Panc1 (cell line): ENCODE results near the gene TGM3. TPM values are rescaled to one million over a fixed set of nuclear protein-coding genes. Genes with fewer than 3 reads are reported as not detected.

Experiments used
- ATAC-seq: fragments of 200-7000 bp; cut with Tn5 transposase; 2 replicates; pipeline ENCODE4 v1.9.1; 2020; ENCODE audit warnings: mild to moderate bottlenecking, moderate library complexity
- BruUV-seq: library from RNA; stranded (reverse); fragments of 400-500 nt; replicated peaks from 2 replicates; lab custom pipeline; 2021; lab: Mats Ljungman, UMichigan
- CTCF ChIA-PET: fragments of 300-600 bp; sonication (Branson Sonifier 250); formaldehyde crosslinking; loops from one replicate; lab custom pipeline; 2022; ENCODE audit warnings: antibody characterized with exemption; lab: Charles Lee
- POLR2A ChIA-PET: fragments of 300-600 bp; sonication (Branson Sonifier 250); formaldehyde crosslinking; loops from one replicate; lab custom pipeline; 2022; ENCODE audit warnings: antibody characterized with exemption; lab: Charles Lee
- DNase-seq: peaks from one replicate; pipeline ENCODE4 v3.0.0-alpha.2; 2010; ENCODE audit warnings: low read depth, low spot score
- H3K27ac ChIP-seq: 2 replicates; pipeline ENCODE4 v1.5.1; 2011; ENCODE audit warnings: mild to moderate bottlenecking, low read length, inconsistent platforms
- H3K27me3 ChIP-seq: fragments of 200-500 bp; sonication (Bioruptor generic); 2 replicates; pipeline ENCODE4 v1.6.0; 2014; ENCODE audit warnings: low read length, inconsistent platforms; ENCODE audit not compliant: control insufficient read depth, insufficient read depth
- H3K36me3 ChIP-seq: fragments of 200-500 bp; sonication (Bioruptor generic); 2 replicates; pipeline ENCODE4 v1.5.1; 2014; ENCODE audit warnings: inconsistent platforms, mild to moderate bottlenecking, low read length, moderate library complexity; ENCODE audit not compliant: control insufficient read depth, insufficient read depth
- H3K4me1 ChIP-seq: 2 replicates; pipeline ENCODE4 v1.5.1; 2011; ENCODE audit warnings: inconsistent platforms, mild to moderate bottlenecking, low read length, moderate library complexity; ENCODE audit not compliant: control insufficient read depth, insufficient read depth
- H3K4me3 ChIP-seq, 2 experiments: 2 replicates each; pipeline ENCODE4 v1.5.1; 2011 to 2012; ENCODE audit warnings: low read depth in 2 of 2, low read length in 2 of 2, mild to moderate bottlenecking in 2 of 2, inconsistent platforms in 1 of 2, moderate library complexity in 1 of 2
- H3K9me3 ChIP-seq: fragments of 200-500 bp; sonication (Bioruptor generic); 2 replicates; pipeline ENCODE4 v1.5.1; 2014; ENCODE audit warnings: low read depth, mild to moderate bottlenecking, inconsistent platforms, low read length, moderate library complexity; ENCODE audit not compliant: control insufficient read depth, insufficient read depth
- POLR2AphosphoS5 ChIP-seq: IDR thresholded peaks from 2 replicates; pipeline ENCODE4 v1.6.1; 2012; ENCODE audit warnings: mild to moderate bottlenecking, low read depth, low read length, moderate library complexity
- SIN3A ChIP-seq: IDR thresholded peaks from 2 replicates; pipeline ENCODE4 v1.6.1; 2012; ENCODE audit warnings: low read depth, mild to moderate bottlenecking, low read length, moderate library complexity, borderline replicate concordance; ENCODE audit not compliant: insufficient read depth
- TCF7L2 ChIP-seq: IDR thresholded peaks from 2 replicates; pipeline ENCODE4 v1.6.1; 2011; ENCODE audit warnings: mild to moderate bottlenecking, low read depth, low read length, inconsistent platforms
- in situ Hi-C: cut with HindIII; loops from 2 replicates; pipeline ENCODE4 v1.10.0; 2016; ENCODE audit warnings: low sequenced_read_pairs, low pct_unique_long_range_greater_than_20kb
- intact Hi-C: fragments of 100-400 bp; cut with micrococcal nuclease; formaldehyde crosslinking; loops from one replicate; pipeline ENCODE4 v1.10.0; 2022; ENCODE audit not compliant: unreplicated experiment
- total RNA-seq: library from RNA; stranded (reverse); gene quantifications from one replicate; pipeline ENCODE4 v1.2.1, GENCODE V29; 2021; ENCODE audit not compliant: unreplicated experiment
- TF ChIP-seq, protein P1 (sequence below): fragments of 450-650 bp; IDR thresholded peaks from 2 replicates; pipeline ENCODE4 v1.5.1; 2017; ENCODE audit warnings: mild to moderate bottlenecking
- TF ChIP-seq, protein P2 (sequence below), 2 experiments: IDR thresholded peaks; 2 replicates each; pipeline ENCODE4 v1.6.1; 2011 to 2012; ENCODE audit warnings: low read depth in 2 of 2, control low read depth in 1 of 2, low read length in 1 of 2, mild to moderate bottlenecking in 1 of 2, moderate library complexity in 1 of 2; ENCODE audit not compliant: insufficient read depth in 1 of 2

The TGM3 gene
- total RNA-seq, 1 experiment from 2014 or later = not detected

DNA sequence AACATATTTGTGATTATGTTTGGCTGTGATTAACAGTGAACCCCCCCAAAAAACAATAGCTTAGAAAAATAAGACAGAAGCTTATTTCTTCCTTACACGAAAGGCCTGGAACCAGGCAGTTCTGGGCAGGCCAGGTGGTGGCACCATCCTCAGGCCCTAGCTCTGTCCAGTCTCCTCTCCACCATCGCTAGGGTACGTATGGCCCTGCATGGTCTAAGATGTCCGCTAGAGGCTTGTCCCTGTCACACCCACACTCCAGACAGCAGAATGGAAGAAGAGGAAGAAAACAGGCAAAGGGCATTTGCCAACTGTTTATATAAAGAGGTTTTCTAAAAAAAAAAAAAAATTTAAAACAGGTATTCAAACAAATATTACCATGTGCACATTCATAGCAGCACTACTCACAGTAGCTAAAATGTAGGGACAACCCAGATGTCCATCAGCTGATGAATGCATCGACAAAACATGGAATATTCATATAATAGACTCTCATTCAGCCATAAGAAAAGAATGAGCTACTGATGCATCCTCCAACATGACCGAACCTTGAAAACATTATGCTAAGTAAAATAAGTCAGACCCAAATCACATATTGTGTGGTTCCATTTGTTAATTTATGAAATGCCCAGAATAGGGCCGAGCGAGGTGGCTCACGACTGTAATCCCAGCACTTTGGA, 6.7 kb downstream of the TGM3 start:
- Histone ChIP-seq H3K4me3 (no peak overlapping the region), H3K27me3 (peaks cover 7% of the 10 kb centered on the region; the same call in 1 of the 2 replicates), H3K36me3 (no peaks in the 10 kb centered on the region), H3K27ac (no peak overlapping the region), H3K9me3 (no peaks in the 10 kb centered on the region), H3K4me1 (no peaks in the 10 kb centered on the region)
- TF ChIP-seq, protein P1, sequence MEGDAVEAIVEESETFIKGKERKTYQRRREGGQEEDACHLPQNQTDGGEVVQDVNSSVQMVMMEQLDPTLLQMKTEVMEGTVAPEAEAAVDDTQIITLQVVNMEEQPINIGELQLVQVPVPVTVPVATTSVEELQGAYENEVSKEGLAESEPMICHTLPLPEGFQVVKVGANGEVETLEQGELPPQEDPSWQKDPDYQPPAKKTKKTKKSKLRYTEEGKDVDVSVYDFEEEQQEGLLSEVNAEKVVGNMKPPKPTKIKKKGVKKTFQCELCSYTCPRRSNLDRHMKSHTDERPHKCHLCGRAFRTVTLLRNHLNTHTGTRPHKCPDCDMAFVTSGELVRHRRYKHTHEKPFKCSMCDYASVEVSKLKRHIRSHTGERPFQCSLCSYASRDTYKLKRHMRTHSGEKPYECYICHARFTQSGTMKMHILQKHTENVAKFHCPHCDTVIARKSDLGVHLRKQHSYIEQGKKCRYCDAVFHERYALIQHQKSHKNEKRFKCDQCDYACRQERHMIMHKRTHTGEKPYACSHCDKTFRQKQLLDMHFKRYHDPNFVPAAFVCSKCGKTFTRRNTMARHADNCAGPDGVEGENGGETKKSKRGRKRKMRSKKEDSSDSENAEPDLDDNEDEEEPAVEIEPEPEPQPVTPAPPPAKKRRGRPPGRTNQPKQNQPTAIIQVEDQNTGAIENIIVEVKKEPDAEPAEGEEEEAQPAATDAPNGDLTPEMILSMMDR = no peak
- TF ChIP-seq, protein P2, sequence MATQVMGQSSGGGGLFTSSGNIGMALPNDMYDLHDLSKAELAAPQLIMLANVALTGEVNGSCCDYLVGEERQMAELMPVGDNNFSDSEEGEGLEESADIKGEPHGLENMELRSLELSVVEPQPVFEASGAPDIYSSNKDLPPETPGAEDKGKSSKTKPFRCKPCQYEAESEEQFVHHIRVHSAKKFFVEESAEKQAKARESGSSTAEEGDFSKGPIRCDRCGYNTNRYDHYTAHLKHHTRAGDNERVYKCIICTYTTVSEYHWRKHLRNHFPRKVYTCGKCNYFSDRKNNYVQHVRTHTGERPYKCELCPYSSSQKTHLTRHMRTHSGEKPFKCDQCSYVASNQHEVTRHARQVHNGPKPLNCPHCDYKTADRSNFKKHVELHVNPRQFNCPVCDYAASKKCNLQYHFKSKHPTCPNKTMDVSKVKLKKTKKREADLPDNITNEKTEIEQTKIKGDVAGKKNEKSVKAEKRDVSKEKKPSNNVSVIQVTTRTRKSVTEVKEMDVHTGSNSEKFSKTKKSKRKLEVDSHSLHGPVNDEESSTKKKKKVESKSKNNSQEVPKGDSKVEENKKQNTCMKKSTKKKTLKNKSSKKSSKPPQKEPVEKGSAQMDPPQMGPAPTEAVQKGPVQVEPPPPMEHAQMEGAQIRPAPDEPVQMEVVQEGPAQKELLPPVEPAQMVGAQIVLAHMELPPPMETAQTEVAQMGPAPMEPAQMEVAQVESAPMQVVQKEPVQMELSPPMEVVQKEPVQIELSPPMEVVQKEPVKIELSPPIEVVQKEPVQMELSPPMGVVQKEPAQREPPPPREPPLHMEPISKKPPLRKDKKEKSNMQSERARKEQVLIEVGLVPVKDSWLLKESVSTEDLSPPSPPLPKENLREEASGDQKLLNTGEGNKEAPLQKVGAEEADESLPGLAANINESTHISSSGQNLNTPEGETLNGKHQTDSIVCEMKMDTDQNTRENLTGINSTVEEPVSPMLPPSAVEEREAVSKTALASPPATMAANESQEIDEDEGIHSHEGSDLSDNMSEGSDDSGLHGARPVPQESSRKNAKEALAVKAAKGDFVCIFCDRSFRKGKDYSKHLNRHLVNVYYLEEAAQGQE (IDR thresholded peaks at IDR 0.05; ENCODE audit: insufficient read depth in 1 of 2, low read depth in 2 of 2, low read length in 1 of 2) = no peak
- TF ChIP-seq POLR2AphosphoS5 (no peak), TCF7L2 (no peak), SIN3A (no peak)
- no TSS peak for BruUV-seq
- no peak for ATAC-seq
- in situ Hi-C loops = no loop called here
- ChIA-PET POLR2A (no interaction called here), CTCF (interaction anchor here (0.5 to 0.6 kb wide), 2 partner anchors 90 to 371 kb away, joined by 4 read pairs; no protein-coding TSS in a partner anchor)
- DNase-seq = no peak
- intact Hi-C loops = no loop called here

DNA sequence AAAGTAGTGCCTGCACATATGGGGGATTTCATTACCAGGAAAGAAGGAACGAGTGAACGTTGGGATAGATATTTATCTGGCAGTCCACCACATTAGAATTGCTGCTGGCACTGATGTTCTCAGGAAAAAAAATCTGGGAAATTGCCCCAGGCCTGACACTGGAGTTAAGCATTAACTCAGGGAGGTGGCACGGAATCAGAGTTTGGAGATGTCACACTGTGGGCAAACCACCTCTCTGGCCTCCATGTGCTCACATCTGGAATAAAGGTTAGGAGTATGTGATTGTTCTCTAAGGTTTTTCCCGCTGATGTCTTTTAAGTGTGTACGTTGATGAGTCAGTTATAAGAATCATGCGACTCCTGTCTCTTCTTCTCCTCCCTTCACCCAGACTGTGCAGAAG, 7.9 kb downstream of the TGM3 start:
- no TSS peak for BruUV-seq
- intact Hi-C loops (no loop called here), in situ Hi-C loops (no loop called here)
- Histone ChIP-seq H3K27ac (no peak overlapping the region), H3K36me3 (no peaks in the 10 kb centered on the region), H3K9me3 (no peaks in the 10 kb centered on the region), H3K4me3 (no peak overlapping the region), H3K27me3 (peaks cover 9% of the 10 kb centered on the region), H3K4me1 (no peaks in the 10 kb centered on the region)
- ChIA-PET CTCF (no interaction called here), POLR2A (no interaction called here)
- TF ChIP-seq POLR2AphosphoS5 (no peak), SIN3A (no peak), TCF7L2 (no peak)
- TF ChIP-seq, protein P2 (IDR thresholded peaks at IDR 0.05; ENCODE audit: insufficient read depth in 1 of 2, low read depth in 2 of 2, low read length in 1 of 2) = no peak
- TF ChIP-seq, protein P1 = no peak
- DNase-seq = no peak
- ATAC-seq = no peak
